8988T (cell line): ENCODE data around the gene TNIK.
"Not testable (repeated sequence)": the region's sequence is repeated elsewhere in the genome, so short reads cannot be mapped to it uniquely, and the experiment has no call there.

ENCODE experiments used
- DNase-seq: peaks from one replicate; pipeline ENCODE4 v3.0.0; 2011

The TNIK gene

GRCh38 chr3:171445620-171446204, 14.5 kb downstream of the TNIK start:
- no peak for DNase-seq

GRCh38 chr3:171444001-171444690, 16.1 kb downstream of the TNIK start:
- DNase-seq: no peak

- no peak for DNase-seq
Observed at GRCh38 chr3:171443211-171443957, 16.8 kb downstream of the TNIK start.

GRCh38 chr3:171442184-171442583, 18.0 kb downstream of the TNIK start:
- DNase-seq: no peak

- no peak for DNase-seq
Observed at GRCh38 chr3:171441381-171441780, 18.8 kb downstream of the TNIK start.

GRCh38 chr3:171439996-171440395, 20.2 kb downstream of the TNIK start:
- DNase-seq: no peak

GRCh38 chr3:171437115-171437756, 23.0 kb downstream of the TNIK start:
- DNase-seq: no peak

- no peak for DNase-seq
Observed at GRCh38 chr3:171436380-171436779, 23.8 kb downstream of the TNIK start.

GRCh38 chr3:171435757-171436156, 24.4 kb downstream of the TNIK start:
- DNase-seq: no peak

- no peak for DNase-seq
Observed at GRCh38 chr3:171435143-171435542, 25.1 kb downstream of the TNIK start.

GRCh38 chr3:171432548-171432947, 27.7 kb downstream of the TNIK start:
- DNase-seq: no peak

- DNase-seq: no peak
Observed at GRCh38 chr3:171431550-171431949, 28.7 kb downstream of the TNIK start.

- DNase-seq: no peak
Observed at GRCh38 chr3:171430530-171430929, 29.7 kb downstream of the TNIK start.

GRCh38 chr3:171429635-171430034, 30.6 kb downstream of the TNIK start:
- no peak for DNase-seq

- DNase-seq: no peak
Observed at GRCh38 chr3:171428892-171429291, 31.3 kb downstream of the TNIK start.

GRCh38 chr3:171428321-171428787, 31.9 kb downstream of the TNIK start:
- DNase-seq: no peak

GRCh38 chr3:171427771-171428320, 32.4 kb downstream of the TNIK start:
- DNase-seq: no peak

- not testable (repeated sequence) for DNase-seq
Observed at GRCh38 chr3:171424063-171424462, 36.1 kb downstream of the TNIK start.

- not testable (repeated sequence) for DNase-seq
Observed at GRCh38 chr3:171422855-171423254, 37.4 kb downstream of the TNIK start.

- no peak for DNase-seq
Observed at GRCh38 chr3:171420667-171421066, 39.5 kb downstream of the TNIK start.

- no peak for DNase-seq
Observed at GRCh38 chr3:171419457-171419856, 40.7 kb downstream of the TNIK start.

- DNase-seq: no peak
Observed at GRCh38 chr3:171417813-171418212, 42.4 kb downstream of the TNIK start.

- DNase-seq: no peak
Observed at GRCh38 chr3:171417137-171417536, 43.1 kb downstream of the TNIK start.
